Neural cell (in vitro differentiated cells): ENCODE results near the gene CELSR1.

Experiments
- REST ChIP-seq: IDR thresholded peaks from 2 replicates; pipeline ENCODE4 v1.6.1; 2012; ENCODE audit warnings: borderline replicate concordance
- TF ChIP-seq, protein P1 (sequence below): fragments of 450-650 bp; IDR thresholded peaks from 2 replicates; pipeline ENCODE4 v1.5.1; 2014; ENCODE audit warnings: antibody characterized with exemption, mild to moderate bottlenecking, moderate library complexity; ENCODE audit not compliant: poor library complexity, severe bottlenecking

- TF ChIP-seq, protein P1, sequence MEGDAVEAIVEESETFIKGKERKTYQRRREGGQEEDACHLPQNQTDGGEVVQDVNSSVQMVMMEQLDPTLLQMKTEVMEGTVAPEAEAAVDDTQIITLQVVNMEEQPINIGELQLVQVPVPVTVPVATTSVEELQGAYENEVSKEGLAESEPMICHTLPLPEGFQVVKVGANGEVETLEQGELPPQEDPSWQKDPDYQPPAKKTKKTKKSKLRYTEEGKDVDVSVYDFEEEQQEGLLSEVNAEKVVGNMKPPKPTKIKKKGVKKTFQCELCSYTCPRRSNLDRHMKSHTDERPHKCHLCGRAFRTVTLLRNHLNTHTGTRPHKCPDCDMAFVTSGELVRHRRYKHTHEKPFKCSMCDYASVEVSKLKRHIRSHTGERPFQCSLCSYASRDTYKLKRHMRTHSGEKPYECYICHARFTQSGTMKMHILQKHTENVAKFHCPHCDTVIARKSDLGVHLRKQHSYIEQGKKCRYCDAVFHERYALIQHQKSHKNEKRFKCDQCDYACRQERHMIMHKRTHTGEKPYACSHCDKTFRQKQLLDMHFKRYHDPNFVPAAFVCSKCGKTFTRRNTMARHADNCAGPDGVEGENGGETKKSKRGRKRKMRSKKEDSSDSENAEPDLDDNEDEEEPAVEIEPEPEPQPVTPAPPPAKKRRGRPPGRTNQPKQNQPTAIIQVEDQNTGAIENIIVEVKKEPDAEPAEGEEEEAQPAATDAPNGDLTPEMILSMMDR, result no peak
- no peak for TF ChIP-seq REST
Measured at GRCh38 chr22:46522797-46523196, 14.6 kb downstream of the CELSR1 start.
